GM21515 (cell line): ENCODE measurements around the gene SLC6A6.
"Not testable (repeated sequence)": the region's sequence is repeated elsewhere in the genome, so short reads cannot be mapped to it uniquely, and the experiment has no call there.

ENCODE experiments used
- ATAC-seq: cut with Tn5 transposase; IDR thresholded peaks from one replicate; pipeline ENCODE4 v1.9.1; 2021; ENCODE audit not compliant: unreplicated experiment

Gene SLC6A6

DNA sequence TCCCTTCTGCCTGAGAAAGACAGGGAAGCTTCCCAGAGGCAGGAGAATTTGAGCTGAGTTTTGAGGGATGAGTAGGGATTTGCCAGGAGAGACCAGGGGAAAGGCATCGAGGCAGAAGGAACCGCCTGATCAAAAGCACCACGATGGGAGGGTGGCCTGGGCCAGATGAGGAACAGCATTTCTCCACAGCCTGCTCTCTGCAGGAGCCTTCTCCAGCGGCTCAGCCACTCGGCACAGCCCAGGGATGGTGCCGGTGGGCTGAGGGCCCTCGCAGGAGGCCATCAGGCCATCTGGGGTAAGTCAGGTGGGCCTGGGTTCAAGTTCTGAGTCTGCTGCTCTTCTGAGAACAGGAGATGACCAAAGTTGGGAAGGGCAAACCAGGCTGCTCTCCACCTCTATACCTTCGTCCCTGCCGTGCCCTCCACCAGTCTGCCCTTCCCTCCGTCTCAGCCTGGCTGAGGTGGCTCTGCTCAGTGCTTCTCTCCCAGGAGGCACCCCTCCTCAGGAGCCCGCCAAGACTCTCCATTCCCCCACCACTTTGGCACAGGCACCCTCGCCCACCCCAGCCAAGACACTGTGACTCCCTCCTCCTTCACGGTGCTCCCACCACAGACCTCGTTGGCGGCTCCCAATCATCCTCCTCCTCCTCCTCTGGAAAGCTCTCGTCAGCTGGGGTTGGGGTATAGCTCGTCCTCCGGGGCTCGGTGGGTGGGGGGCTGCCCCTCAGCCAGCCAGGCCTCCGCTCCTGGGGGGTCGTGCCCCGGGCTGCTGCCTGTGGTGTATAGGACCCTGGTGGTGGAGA is 102.8 kb downstream of the SLC6A6 start:
- ATAC-seq = no peak

DNA sequence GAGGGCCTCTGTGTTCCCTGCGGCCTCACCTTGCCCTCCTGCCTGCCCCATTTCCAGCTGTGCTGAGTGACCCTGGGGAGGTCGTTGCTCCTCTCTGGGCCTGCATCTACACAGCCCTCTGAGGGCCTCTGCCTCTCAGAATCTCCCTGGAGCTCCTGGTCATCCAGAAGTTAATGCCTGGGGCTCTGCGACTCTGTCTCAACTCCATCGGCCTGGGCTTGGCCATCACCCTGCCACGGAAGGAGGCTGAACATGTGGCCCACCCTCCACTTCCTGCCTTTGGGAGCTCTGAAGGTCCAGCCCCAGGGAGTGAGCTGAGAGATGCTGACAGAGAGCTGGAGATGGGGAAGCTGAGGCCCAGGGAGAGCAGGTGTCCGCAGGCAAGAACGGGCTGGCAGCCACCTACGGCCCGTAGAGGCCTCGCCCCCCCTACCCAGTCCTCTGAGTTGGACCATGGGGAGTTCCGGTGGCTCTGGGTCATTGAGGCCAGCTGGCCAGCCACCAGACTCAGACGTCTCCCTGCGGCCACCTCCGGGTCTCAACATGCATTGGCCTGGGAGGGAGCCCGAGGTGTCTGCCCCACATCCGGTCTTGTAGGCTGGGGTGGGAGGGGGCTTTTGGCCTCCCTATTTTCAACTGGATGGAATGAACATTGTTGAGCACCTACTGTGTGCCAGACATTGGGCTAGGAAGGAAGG is 103.5 kb downstream of the SLC6A6 start:
- ATAC-seq = no peak

DNA sequence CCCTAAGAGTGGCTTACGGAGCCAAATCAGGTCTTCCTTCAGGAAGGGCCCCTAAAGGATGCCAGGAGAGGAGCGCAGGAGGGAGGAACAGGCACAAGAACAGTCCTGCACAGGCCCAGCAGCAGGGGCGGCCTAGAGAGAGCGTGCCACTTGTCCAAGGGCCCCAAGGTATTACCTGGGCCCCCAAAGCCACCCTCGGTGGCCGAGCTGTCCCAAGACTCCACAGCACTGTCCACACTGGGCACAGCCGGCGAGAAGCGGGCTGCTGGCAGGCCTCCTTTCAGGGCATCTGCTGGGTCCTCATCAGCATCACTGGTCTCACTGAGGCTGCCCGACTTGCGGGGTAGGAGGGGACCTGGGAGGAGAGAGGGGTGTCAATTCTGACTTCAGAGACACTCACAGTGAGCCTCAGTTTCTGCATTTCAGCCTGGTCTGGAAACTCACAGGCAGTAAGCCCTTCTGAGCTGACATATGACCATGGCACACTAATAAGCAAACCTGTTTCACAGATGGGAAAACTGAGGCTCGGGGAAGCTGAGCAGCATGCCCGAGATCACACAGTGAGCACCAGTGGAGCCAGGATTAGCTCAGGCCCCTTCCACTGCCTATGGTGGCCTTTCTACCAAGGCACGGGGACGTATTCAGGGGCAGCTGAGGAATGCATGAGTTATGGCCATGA is 104.4 kb downstream of the SLC6A6 start:
- ATAC-seq = no peak

DNA sequence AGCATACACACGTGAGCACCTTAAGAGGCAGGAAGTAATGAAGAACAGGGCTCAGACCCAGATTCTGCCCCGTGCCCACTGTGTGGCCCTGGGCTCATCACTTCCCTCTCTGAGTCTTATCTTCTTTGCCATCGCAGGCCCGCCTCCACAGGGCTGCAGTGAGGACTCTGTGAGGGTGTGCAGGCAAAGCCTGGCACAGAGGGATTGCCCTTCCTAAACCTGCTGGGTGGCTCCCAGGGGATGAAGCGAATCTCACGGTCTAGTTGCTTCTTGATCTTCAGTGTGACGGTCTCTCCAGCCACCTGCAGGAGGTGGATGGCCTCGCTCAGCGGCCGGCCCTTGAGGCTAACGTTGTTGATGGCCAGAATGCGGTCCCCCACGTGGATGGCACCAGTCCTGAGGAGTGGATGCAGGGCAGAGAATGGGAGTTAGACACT is 104.9 kb downstream of the SLC6A6 start:
- no peak for ATAC-seq

DNA sequence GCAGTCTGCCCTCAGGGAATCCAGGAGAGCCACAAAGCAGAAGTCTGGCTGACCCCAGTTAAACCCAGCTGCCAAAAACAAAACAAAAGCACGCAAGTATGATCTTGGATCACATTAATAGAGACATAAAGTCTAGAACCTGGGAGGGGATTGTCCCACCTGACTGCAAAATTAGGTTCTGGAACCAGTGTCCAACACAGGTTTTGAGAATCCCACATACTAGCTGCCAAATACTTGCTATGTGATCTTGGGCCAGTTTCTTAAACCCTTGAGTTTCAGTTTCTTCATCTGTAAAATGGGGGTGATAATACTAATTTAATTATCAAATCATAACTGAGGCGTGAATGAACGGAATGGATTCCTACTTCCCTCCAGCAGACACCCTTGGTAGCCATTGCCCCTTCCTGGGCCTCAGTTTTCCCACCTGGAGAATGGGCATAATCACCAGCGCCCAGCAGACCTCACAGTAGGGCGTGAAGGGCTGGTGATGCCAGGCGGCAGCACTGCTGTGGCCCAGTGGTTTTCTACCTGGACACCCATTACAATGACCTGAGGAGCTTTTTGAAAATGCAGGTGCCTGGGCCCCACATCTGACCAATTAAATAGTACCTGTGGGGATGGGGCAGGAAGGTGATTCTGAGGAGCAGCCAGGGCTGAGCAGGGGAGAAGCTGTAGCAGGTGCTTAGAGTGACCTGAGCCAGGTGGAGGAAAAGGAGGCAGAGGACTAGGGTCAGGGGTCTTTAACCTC is 105.5 kb downstream of the SLC6A6 start:
- no peak for ATAC-seq

DNA sequence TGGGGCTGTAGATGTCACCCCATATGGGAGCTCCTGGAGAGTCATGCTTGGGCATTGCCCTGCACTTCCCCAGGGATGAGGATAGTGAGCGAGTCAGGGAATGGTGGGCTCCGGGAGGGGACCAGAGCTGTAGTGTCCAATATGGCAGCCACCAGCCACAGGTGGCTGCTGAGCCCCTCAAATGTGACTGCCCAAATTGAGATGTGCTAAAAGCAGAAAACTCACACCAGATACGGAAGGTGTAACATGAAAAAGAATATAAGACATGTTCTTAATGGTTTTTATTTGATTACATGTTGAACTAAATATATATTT is 106.1 kb downstream of the SLC6A6 start:
- ATAC-seq = no peak

DNA sequence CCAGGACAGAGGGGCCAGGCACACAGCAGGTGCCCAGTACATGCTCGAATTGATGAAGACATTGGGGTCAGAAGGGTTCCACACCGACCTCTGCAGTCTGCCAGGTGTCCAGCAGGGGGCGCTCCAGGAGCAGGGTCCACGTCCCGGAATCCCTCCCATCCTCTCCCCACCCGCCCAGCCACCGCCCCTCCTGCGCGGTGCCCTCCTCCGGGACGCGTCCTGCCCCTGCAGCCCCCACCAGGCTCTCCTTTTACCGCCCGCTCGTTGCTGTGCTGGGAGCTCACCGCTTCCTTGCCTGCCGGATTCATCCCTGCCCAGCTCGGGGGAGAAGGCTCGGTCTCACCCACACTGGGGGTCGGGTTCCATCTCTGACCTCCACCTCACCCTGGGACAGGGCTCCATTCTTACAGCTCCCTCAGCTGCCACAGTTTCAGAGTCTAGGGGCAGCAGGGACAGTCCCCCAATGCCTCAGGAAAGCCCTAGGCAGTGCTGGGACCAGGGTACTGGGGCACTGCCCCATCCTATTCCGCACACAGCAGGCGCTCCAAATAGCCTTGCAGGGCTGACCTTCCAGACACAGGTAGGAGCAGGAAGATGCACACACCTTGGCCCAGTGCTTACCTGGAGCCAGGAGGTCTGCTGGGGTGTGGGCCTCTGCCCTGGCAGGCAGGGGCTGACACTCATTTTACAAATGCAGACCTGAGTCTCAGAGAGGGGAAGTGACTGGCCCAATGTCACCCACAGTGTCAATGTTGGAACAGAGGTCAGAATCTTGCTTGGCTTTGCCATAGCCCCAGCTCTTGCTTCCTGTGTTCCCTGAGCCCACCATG is 106.8 kb downstream of the SLC6A6 start:
- ATAC-seq = no peak

DNA sequence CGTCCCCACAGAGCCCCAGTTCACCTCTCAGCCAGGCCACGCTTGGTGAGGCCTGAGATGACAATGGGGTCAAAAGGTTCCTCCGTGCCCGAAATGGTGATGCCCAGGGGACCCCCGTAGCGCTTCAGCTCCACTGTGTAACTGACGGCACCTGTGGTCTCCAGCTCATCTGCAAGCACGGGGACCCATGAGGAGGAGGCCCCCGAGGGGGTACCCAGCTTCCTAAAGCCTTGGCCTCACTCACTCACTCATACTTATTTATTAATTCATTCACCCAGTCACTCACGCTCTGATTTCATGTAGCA is 107.3 kb downstream of the SLC6A6 start:
- ATAC-seq = no peak

DNA sequence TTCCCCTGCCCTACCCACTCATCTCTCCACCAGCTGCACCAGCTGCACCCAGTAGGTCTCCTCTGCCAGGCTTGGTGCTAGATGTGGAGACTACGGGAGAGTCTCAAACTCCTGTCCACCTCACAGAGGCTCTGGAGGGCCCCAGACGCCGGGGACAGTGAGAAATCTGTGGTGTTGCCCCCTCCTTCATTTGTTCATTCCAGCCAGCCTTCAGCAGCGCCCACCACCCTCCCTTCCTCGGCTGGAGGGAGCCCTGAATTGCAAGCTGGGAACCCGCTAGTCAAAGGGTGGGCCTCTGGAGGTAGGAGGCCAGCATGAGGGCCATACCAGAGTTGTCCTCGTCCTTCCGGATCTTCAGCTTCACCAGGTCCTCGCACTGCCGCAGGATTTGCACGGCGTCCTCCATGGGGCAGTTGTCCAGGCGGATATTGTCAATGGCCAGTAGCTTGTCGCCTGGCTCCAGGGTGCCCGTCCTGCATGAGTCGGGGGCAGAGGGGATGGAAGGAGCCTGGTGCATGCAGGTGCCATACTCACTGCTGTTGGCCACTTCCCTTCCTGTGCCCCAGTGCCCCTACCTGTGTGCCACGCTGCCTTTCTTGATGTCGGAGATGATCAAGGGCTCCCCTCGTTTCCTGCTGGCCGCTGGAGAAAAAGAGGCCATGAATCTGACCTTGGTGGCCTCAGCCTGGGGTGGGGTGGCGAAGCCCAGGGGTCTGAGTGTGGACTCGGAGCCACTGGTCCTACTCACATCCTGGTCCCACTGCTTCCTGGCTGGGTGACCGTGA is 108.6 kb downstream of the SLC6A6 start:
- no peak for ATAC-seq

DNA sequence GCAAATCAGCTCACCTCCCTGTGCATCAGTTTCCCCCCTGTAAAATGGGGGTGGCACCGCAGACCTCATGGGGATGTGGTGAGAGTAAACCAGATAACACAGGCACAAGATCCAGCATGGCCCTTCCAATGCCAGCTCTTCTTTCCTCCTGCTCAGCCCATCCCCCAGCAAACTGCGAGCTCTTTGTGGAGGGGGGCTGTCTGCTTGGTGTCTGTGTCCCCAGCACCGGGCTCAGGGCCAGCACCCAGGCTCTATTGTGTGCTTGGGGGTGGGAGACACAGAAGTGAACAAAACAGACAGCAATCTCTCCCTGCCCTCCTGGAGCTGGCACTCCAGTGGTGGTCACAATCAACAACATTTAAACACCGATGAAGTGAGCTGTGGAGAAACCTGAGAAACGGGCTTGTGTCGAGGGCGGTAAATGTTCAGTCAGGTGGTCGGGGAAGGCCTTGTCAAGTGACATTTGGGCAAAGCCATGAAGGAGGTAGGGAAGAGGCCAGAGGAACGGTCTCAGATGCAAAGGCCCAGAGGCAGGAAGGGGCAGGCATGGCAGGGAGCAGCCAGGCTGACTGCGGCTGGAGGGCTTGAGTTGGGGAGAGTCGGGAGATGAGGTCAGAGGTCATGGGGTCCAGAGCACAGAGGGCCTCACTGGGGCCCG is 109.3 kb downstream of the SLC6A6 start:
- ATAC-seq = no peak

DNA sequence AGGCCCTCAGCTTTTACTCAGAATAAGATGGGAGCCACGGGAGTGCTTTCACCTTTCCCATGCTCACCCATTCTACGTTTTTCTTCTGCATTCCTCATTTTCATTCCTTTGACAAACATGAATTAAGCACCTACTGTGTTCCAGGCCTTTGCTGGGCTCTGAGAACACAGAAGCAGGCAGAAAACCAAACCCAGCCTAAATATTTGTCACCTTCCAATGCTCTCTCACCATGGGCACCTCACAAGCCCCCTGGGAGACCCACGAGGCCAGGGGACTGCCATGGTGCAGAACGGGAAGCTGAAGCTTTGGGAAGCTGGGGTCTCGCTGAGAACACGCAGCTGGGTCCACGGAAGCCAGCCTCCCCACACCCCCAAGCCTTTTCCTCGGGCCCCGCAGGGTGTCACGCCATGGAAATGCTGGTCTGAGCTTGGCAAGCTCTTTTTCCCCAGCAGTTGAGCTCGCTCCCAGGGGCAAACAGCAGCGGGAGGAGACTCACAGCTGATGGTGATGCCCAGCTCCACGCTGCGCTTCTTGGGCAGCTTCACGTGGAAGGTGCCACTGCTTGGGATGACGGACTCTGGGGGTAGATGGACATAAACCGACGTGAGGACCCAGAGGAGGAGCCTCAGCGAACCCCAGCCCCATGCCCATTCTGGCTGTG is 110.0 kb downstream of the SLC6A6 start:
- no peak for ATAC-seq

DNA sequence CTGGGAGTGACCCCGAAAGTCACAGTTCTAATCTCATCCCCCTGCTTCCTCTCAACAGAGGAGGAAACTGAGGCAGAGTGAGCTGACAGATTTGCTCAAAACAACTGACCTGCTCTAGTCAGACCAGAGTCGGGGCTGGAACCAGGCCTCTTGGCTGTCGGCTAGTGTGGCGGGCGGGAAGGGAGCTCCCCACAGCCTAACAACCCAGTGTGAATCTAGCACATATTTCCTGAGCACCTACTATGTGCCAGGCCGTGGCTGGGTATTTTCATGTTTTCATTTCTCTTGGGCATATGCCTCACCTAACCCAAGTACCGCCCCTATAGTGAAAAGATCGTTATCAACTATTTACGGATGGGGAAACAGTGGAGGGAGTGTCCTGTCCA is 110.5 kb downstream of the SLC6A6 start:
- ATAC-seq = no peak

DNA sequence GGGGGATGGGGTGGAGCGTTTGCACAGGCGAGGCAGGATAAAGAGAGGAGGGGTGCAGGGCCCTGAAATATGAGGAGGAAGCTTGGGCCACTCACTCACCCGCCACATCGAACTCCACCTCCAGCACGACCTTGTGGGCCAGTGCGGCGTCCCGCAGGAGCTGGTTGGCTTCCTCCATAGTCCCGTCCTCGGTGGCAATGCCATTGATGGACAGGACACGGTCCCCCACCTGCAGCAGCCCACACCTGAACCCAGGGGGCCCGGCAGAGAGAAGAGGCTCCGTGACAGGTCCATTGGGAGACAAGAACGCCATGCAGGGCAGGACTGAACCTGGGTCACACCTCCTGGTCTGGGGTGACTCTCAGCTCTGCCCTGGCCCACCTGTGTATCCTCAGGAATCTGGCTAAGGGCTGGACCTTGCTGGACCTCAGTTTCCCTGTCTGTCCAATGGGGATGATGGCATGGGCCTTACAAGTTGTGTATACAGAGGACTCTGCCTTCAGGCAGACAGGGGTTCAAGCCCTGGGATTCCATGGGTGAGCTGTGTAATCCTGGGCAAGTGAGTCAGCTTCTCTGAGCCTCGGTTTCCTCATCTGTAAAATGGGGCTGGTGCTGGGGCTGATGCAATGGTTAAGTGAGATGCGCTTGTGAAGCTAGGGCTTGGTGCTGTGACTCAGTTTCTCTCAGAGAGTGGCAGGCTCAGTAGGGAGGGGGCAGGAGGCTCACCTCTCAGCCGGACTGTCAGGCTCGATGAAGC is 111.3 kb downstream of the SLC6A6 start:
- no peak for ATAC-seq

DNA sequence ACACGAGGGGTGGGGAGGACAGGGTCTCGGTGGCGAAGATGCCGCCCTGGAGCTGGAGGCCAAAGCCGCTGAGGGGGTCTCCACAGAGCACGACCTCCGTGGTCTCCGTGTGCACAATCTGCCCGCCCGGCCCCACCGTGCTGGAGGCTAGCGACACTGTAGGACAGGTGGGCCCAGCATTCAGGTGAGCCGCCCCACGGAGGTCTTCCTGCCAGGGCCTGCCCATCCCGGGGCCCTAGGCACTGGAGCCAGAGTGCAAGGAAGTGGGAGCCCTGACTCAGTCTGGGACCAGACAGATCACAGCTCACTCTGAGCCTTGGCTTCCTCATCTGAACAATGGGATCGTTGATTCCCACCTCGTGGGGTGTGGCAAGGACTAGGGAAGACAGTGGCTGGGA is 111.9 kb downstream of the SLC6A6 start:
- ATAC-seq = no peak

DNA sequence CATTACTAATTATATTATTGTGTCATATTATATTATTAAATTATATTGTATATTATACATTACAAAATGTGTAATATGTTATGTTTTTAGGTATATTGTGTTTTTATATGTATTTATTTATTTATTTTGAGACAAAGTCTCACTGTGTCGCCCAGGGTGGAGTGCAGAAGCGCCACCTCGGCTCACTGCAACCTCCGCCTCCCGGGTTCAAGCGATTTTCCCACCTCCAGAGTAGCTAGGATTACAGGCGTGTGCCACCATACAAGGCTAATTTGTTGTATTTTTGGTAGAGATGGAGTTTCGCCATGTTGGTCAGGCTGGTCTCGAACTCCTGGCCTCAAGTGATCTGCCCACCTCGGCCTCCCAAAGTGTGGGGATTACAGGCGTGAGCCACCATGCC is 113.1 kb downstream of the SLC6A6 start:
- ATAC-seq = not testable (repeated sequence)

DNA sequence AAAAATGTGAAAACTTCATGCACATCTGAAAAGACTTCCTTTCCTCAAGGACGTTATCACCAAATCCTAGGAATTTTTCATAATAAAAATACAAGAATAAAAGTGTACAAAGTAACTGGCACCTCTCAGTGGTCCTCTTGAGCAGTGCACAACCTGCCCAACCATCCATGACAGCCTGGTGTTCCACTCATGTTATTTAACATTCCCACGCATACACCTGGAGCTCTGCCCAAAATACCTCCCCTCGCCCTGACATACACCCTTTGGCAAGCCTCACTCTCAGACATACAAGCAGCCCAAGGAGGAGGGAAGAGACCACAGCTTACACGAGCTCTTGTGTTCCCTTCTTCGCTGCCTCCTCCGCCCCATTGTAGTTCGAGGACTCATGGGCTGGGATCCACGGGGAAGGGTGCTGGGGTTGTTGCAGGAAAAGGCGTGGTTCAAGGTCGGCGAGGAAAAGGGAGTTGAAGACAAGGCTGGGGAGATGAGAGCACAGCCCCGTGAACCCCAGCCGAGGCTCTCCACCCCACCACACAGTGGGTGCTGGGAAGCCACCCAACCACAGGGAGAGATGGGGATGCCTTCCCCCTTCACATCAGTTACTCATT is 114.4 kb downstream of the SLC6A6 start:
- no peak for ATAC-seq

DNA sequence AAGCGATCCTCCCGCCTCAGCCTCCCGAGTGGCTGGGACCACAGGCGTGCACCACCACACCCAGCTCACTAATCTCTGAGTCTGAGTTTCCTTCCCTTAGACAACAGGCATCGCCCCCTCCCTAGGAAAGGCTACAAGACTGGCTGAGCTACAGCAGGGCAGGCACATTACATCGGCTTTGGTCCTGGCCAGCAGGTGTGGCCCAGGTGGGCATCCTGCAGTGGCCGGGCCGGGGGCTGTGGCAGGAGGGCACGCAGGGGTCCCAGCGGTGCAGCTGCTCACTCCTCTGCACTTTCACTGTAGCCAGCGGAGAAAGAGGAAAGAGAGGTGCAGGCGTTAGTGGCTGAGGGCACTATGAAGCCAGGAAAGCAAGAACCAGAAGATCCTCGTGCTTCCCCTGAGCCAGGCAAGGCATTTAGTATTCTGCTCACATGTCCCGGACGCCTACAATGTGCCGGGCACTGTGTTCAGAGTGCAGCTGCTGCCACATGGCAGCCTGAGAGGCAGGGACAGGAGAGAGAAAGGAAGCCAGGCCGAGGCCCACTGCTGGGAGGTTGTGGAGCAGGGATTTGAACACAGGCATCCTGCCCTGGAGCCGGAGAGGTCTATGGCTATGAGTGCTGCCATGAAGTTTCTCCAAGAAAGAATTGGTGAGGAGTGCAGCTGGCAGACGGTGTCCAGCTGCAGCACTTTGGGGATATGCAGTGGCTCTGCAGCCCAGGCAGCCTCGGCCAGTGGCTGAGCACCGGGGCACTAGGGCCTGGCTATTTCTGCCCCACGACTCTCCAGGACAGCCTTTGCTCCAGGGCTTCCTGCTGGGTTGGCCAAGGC is 115.4 kb downstream of the SLC6A6 start:
- no peak for ATAC-seq
